Mucosa of descending colon (tissue), 3 donors: Measurements from ENCODE around the gene FBXL17. TPM values are rescaled to one million over a fixed set of nuclear protein-coding genes. Genes with fewer than 3 reads are reported as not detected.

Experiments used
- ATAC-seq: fragments of 200-7000 bp; cut with Tn5 transposase; one replicate; pipeline ENCODE4 v1.9.1; 2020; ENCODE audit warnings: mild to moderate bottlenecking, moderate library complexity
- DNase-seq, 3 donors: peaks; one replicate each; pipeline ENCODE4 v3.0.0-alpha.2; 2020
- H3K36me3 ChIP-seq: fragments of 200-600 bp; one replicate; pipeline ENCODE4 v1.8.0; 2021; ENCODE audit warnings: low read depth, mild to moderate bottlenecking
- H3K4me1 ChIP-seq: fragments of 200-600 bp; one replicate; pipeline ENCODE4 v1.8.0; 2021; ENCODE audit warnings: low read depth, mild to moderate bottlenecking
- H3K4me3 ChIP-seq: fragments of 200-600 bp; one replicate; pipeline ENCODE4 v1.8.0; 2021; ENCODE audit warnings: mild to moderate bottlenecking
- H3K9me3 ChIP-seq: fragments of 200-600 bp; one replicate; pipeline ENCODE4 v1.8.0; 2021; ENCODE audit warnings: mild to moderate bottlenecking
- CTCF ChIP-seq: fragments of 200-600 bp; IDR thresholded peaks from one replicate; pipeline ENCODE4 v1.8.0; 2022; ENCODE audit warnings: antibody characterized with exemption, mild to moderate bottlenecking
- intact Hi-C, 2 donors: fragments of 100-400 bp; cut with DNase I in 1 of 2; cut with micrococcal nuclease in 1 of 2; formaldehyde crosslinking; loops; one replicate each; pipeline versions ENCODE4 v1.11.0 to v1.11.1; 2022; cut with DNase I, micrococcal nuclease
- total RNA-seq, 3 donors: library from RNA; stranded (reverse); fragmentation: NEBNext Ultra II Directional in 2 of 3; extraction: Animal tissue kit (Norgen Biotek cat#: 25700) in 2 of 3; gene quantifications; one replicate each; pipeline versions ENCODE4 v1.2.1 to v1.2.4, GENCODE V29; 2021 to 2023
- donor health status: DM: no; HTN: no; CAD: no; lungs with moderate emphysema.
- donor health status: DM: no; HTN: no; CAD: no.
- donor health status: DM: no; HTN: yes; CAD: no.

FBXL17 gene
- total RNA-seq, 3 donors from 2014 or later, result 22.8 to 25.6 (median 23.8) TPM

DNA sequence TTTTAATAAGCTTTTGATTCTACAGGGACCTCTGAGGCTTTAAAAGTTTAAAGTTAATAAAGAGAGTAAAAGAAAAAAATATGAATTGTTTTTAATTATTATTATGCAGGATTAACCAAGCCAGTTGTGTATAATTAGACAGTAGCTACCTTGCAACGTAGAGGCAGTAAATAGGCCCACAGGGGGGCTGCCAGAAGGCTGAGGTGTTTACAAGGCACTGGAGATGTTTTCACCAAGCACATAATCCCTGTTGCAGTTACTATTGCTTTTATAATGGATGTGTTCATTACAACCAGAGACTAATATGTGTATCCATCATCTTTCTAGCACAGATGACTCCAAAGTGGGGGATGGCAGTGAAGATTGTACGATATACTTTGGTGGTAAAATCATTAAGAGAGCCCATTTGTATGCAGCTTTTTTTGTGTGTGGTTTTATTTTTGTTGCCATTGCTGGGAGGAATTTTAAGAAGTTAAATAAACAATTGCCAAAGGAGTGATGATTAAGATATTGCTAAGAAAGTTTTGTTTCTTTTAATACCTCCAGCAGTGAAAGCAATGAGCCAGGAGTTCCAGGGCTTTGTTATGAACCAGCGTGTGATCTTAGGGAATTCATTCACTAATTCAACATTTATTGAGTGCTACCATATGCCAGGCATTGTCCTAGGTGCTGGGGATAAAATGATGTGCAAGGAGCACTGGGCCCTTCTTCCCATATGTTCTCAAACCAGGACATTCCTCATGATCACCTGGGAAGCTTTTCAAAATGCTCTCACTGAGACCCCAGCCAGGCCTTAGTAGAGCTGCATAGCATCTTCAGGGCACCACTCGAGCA, 572.5 kb downstream of the FBXL17 start:
- no peaks in the 10 kb centered on the region for H3K9me3 ChIP-seq
- intact Hi-C loops, result no loop called here
- no peak for TF ChIP-seq CTCF
- ATAC-seq, result no peak
- no peak overlapping the region for H3K4me3 ChIP-seq
- no peaks in the 10 kb centered on the region for H3K4me1 ChIP-seq
- DNase-seq, result no peak
- no peaks in the 10 kb centered on the region for H3K36me3 ChIP-seq
